WTC11 (cell line): Measurements from ENCODE around the gene RBM19. TPM values are rescaled to one million over a fixed set of nuclear protein-coding genes. Genes with fewer than 3 reads are reported as not detected.

Experiments used
- ATAC-seq: fragments of 200-7000 bp; cut with Tn5 transposase; 2 replicates; pipeline ENCODE4 v1.10.0; 2021; ENCODE audit warnings: mild to moderate bottlenecking, moderate library complexity
- CTCF ChIA-PET: fragments of 300-600 bp; sonication (Branson Sonifier 250); formaldehyde crosslinking; loops from one replicate; lab custom pipeline; 2021; ENCODE audit warnings: antibody characterized with exemption; lab: Charles Lee
- POLR2A ChIA-PET: fragments of 350-600 bp; sonication (Branson Sonifier 250); formaldehyde crosslinking; loops from one replicate; lab custom pipeline; 2021; ENCODE audit warnings: antibody characterized with exemption; lab: Charles Lee
- DNase-seq: peaks from one replicate; pipeline ENCODE4 v3.0.0; 2021; ENCODE audit warnings: low spot score
- H3K27ac Mint-ChIP-seq: 2 replicates; pipeline ENCODE4 v1.8.0; 2021; ENCODE audit warnings: mixed read lengths
- H3K27me3 Mint-ChIP-seq: 2 replicates; pipeline ENCODE4 v1.8.0; 2021; ENCODE audit warnings: low read depth, mild to moderate bottlenecking, moderate library complexity, mixed read lengths
- H3K36me3 Mint-ChIP-seq: 2 replicates; pipeline ENCODE4 v1.8.0; 2021; ENCODE audit warnings: mixed read lengths
- H3K4me1 Mint-ChIP-seq: 2 replicates; pipeline ENCODE4 v1.8.0; 2022; ENCODE audit warnings: mixed read lengths
- H3K4me3 Mint-ChIP-seq: 2 replicates; pipeline ENCODE4 v1.8.0; 2021; ENCODE audit warnings: mild to moderate bottlenecking, moderate library complexity, mixed read lengths
- H3K9me3 Mint-ChIP-seq: 2 replicates; pipeline ENCODE4 v1.8.0; 2021; ENCODE audit warnings: mixed read lengths
- ATF1 ChIP-seq: sonication (generic); formaldehyde crosslinking; IDR thresholded peaks from 2 replicates; pipeline ENCODE4 v1.8.1; 2023; ENCODE audit warnings: mild to moderate bottlenecking, moderate library complexity, missing genetic modification reagents
- CREM ChIP-seq: sonication (generic); formaldehyde crosslinking; IDR thresholded peaks from 2 replicates; pipeline ENCODE4 v1.8.1; 2022; ENCODE audit warnings: mild to moderate bottlenecking, missing genetic modification reagents, moderate library complexity
- JUN ChIP-seq: sonication (generic); formaldehyde crosslinking; IDR thresholded peaks from 2 replicates; pipeline ENCODE4 v1.8.0; 2023; ENCODE audit warnings: mild to moderate bottlenecking, missing genetic modification reagents
- MYBL2 ChIP-seq: sonication (generic); formaldehyde crosslinking; IDR thresholded peaks from 2 replicates; pipeline ENCODE4 v1.8.1; 2023; ENCODE audit warnings: mild to moderate bottlenecking, moderate library complexity, missing genetic modification reagents
- NFYB ChIP-seq: sonication (generic); formaldehyde crosslinking; conservative IDR thresholded peaks from 2 replicates; pipeline ENCODE4 v1.8.0; 2022; ENCODE audit warnings: low read depth, missing genetic modification reagents
- NR2C2 ChIP-seq: sonication (generic); formaldehyde crosslinking; IDR thresholded peaks from 2 replicates; pipeline ENCODE4 v1.8.0; 2022; ENCODE audit warnings: mild to moderate bottlenecking, missing genetic modification reagents
- PRRX2 ChIP-seq: fragments of 250-450 bp; sonication (Bioruptor Pico); IDR thresholded peaks from 2 replicates; pipeline ENCODE4 v1.8.0; 2021; ENCODE audit warnings: mild to moderate bottlenecking
- SMAD4 ChIP-seq: sonication (generic); formaldehyde crosslinking; IDR thresholded peaks from 2 replicates; pipeline ENCODE4 v1.8.0; 2022; ENCODE audit warnings: mild to moderate bottlenecking, missing genetic modification reagents
- ZNF396 ChIP-seq: fragments of 250-450 bp; sonication (Bioruptor Pico); IDR thresholded peaks from 2 replicates; pipeline ENCODE4 v1.8.0; 2021; ENCODE audit warnings: mild to moderate bottlenecking, moderate library complexity, borderline replicate concordance
- total RNA-seq: library from RNA; stranded (reverse); gene quantifications from 3 replicates; pipeline ENCODE4 v1.2.3, GENCODE V29; 2021
- TF ChIP-seq, protein P1 (sequence below): sonication (generic); formaldehyde crosslinking; IDR thresholded peaks from 2 replicates; pipeline ENCODE4 v1.8.1; 2022; ENCODE audit warnings: low read depth, mild to moderate bottlenecking, moderate library complexity, missing genetic modification reagents, borderline replicate concordance
- TF ChIP-seq, protein P2 (sequence below): fragments of 250-450 bp; sonication (Bioruptor Pico); IDR thresholded peaks from 2 replicates; pipeline ENCODE4 v1.9.0; 2021; ENCODE audit warnings: mild to moderate bottlenecking, borderline replicate concordance
- TF ChIP-seq, protein P3 (sequence below): sonication (generic); formaldehyde crosslinking; IDR thresholded peaks from 2 replicates; pipeline ENCODE4 v1.8.0; 2022; ENCODE audit warnings: mild to moderate bottlenecking, missing genetic modification reagents
- TF ChIP-seq, protein P4 (sequence below): sonication (generic); formaldehyde crosslinking; conservative IDR thresholded peaks from 2 replicates; pipeline ENCODE4 v1.8.1; 2023; ENCODE audit warnings: mild to moderate bottlenecking, low read depth, missing genetic modification reagents, moderate library complexity
- TF ChIP-seq, protein P5 (sequence below): fragments of 250-450 bp; sonication (Bioruptor Pico); IDR thresholded peaks from 2 replicates; pipeline ENCODE4 v1.9.0; 2021; ENCODE audit warnings: mild to moderate bottlenecking
- TF ChIP-seq, protein P6 (sequence below): sonication (generic); formaldehyde crosslinking; IDR thresholded peaks from 2 replicates; pipeline ENCODE4 v1.8.1; 2023; ENCODE audit warnings: mild to moderate bottlenecking, missing genetic modification reagents
- TF ChIP-seq, protein P7 (sequence below): sonication (generic); formaldehyde crosslinking; IDR thresholded peaks from 2 replicates; pipeline ENCODE4 v1.8.1; 2022; ENCODE audit warnings: missing genetic modification reagents, borderline replicate concordance
- TF ChIP-seq, protein P8 (sequence below): sonication (generic); formaldehyde crosslinking; IDR thresholded peaks from 2 replicates; pipeline ENCODE4 v1.8.0; 2022; ENCODE audit warnings: mild to moderate bottlenecking, missing genetic modification reagents

RBM19 gene
- total RNA-seq, 1 experiment from 2014 or later = 60.1 TPM

DNA sequence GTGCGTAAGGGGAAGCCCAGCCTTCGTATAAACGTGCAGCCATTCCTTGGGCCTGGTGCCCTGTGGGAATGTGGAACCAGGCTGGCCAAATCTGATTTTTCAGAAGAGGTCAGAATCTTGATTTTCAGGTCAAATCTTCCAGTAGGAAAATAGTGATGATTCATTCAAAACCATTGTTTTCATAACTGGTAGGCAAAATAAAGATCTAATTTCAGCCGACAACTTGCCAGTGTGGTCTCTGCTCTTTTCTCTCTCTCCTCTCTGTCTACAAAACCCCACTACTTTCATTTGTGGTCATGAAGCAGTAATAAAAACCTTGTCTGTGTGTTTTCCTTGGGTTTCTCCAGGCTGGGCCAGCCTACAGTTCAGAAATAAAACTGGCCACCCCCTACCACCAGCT lies 135.1 kb downstream of the RBM19 start:
- no peak for ATAC-seq
- no peak for DNase-seq
- no peaks in the 10 kb centered on the region for H3K9me3 Mint-ChIP-seq
- TF ChIP-seq, protein P1, sequence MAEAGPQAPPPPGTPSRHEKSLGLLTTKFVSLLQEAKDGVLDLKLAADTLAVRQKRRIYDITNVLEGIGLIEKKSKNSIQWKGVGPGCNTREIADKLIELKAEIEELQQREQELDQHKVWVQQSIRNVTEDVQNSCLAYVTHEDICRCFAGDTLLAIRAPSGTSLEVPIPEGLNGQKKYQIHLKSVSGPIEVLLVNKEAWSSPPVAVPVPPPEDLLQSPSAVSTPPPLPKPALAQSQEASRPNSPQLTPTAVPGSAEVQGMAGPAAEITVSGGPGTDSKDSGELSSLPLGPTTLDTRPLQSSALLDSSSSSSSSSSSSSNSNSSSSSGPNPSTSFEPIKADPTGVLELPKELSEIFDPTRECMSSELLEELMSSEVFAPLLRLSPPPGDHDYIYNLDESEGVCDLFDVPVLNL (CRISPR knock-in tag) = no peak
- TF ChIP-seq NR2C2 (no peak), PRRX2 (CRISPR knock-in tag) (no peak), NFYB (CRISPR knock-in tag) (no peak), MYBL2 (CRISPR knock-in tag) (no peak), JUN (CRISPR knock-in tag) (no peak), ATF1 (CRISPR knock-in tag) (no peak)
- TF ChIP-seq, protein P2, sequence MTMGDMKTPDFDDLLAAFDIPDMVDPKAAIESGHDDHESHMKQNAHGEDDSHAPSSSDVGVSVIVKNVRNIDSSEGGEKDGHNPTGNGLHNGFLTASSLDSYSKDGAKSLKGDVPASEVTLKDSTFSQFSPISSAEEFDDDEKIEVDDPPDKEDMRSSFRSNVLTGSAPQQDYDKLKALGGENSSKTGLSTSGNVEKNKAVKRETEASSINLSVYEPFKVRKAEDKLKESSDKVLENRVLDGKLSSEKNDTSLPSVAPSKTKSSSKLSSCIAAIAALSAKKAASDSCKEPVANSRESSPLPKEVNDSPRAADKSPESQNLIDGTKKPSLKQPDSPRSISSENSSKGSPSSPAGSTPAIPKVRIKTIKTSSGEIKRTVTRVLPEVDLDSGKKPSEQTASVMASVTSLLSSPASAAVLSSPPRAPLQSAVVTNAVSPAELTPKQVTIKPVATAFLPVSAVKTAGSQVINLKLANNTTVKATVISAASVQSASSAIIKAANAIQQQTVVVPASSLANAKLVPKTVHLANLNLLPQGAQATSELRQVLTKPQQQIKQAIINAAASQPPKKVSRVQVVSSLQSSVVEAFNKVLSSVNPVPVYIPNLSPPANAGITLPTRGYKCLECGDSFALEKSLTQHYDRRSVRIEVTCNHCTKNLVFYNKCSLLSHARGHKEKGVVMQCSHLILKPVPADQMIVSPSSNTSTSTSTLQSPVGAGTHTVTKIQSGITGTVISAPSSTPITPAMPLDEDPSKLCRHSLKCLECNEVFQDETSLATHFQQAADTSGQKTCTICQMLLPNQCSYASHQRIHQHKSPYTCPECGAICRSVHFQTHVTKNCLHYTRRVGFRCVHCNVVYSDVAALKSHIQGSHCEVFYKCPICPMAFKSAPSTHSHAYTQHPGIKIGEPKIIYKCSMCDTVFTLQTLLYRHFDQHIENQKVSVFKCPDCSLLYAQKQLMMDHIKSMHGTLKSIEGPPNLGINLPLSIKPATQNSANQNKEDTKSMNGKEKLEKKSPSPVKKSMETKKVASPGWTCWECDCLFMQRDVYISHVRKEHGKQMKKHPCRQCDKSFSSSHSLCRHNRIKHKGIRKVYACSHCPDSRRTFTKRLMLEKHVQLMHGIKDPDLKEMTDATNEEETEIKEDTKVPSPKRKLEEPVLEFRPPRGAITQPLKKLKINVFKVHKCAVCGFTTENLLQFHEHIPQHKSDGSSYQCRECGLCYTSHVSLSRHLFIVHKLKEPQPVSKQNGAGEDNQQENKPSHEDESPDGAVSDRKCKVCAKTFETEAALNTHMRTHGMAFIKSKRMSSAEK (CRISPR knock-in tag) = no peak
- TF ChIP-seq, protein P3, sequence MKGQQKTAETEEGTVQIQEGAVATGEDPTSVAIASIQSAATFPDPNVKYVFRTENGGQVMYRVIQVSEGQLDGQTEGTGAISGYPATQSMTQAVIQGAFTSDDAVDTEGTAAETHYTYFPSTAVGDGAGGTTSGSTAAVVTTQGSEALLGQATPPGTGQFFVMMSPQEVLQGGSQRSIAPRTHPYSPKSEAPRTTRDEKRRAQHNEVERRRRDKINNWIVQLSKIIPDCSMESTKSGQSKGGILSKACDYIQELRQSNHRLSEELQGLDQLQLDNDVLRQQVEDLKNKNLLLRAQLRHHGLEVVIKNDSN (CRISPR knock-in tag) = no peak
- TF ChIP-seq, protein P4, sequence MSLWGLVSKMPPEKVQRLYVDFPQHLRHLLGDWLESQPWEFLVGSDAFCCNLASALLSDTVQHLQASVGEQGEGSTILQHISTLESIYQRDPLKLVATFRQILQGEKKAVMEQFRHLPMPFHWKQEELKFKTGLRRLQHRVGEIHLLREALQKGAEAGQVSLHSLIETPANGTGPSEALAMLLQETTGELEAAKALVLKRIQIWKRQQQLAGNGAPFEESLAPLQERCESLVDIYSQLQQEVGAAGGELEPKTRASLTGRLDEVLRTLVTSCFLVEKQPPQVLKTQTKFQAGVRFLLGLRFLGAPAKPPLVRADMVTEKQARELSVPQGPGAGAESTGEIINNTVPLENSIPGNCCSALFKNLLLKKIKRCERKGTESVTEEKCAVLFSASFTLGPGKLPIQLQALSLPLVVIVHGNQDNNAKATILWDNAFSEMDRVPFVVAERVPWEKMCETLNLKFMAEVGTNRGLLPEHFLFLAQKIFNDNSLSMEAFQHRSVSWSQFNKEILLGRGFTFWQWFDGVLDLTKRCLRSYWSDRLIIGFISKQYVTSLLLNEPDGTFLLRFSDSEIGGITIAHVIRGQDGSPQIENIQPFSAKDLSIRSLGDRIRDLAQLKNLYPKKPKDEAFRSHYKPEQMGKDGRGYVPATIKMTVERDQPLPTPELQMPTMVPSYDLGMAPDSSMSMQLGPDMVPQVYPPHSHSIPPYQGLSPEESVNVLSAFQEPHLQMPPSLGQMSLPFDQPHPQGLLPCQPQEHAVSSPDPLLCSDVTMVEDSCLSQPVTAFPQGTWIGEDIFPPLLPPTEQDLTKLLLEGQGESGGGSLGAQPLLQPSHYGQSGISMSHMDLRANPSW (CRISPR knock-in tag) = no peak
- ChIA-PET POLR2A (no interaction called here), CTCF (interaction anchor here (0.5 to 1.0 kb wide), 2 partner anchors 12 to 166 kb away, joined by 3 read pairs; no protein-coding TSS in a partner anchor)
- H3K4me1 Mint-ChIP-seq = peaks cover 7% of the 10 kb centered on the region
- no peak overlapping the region for H3K4me3 Mint-ChIP-seq
- peak overlapping the region; percentile 95 for H3K27ac Mint-ChIP-seq
- H3K27me3 Mint-ChIP-seq = no peaks in the 10 kb centered on the region
- H3K36me3 Mint-ChIP-seq = no peaks in the 10 kb centered on the region

DNA sequence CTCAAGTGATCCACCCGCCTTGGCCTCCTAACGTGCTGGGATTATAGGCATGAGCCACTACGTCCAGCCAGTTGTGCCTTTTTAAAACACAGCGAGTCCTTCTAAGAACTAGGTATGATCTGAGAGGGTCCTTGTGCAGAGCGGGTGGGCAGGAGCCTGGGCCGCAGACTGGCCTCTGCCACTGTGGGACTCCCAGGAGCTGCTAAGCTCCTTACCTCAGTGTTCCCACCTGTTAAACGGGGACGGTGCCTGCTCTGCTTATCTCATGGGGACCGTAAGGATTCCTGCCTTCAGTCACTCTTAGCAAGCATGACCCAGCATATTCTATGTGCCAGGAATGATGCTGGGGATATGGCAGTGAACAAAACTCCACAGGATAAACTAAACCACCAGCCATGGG lies 136.9 kb downstream of the RBM19 start:
- Mint-ChIP-seq H3K4me1 (peaks cover 7% of the 10 kb centered on the region), H3K27ac (no peak overlapping the region), H3K9me3 (no peaks in the 10 kb centered on the region), H3K4me3 (no peak overlapping the region), H3K27me3 (no peaks in the 10 kb centered on the region), H3K36me3 (no peaks in the 10 kb centered on the region)
- ChIA-PET CTCF (interaction anchor here (1.1 to 2.2 kb wide), 2 partner anchors 10 to 404 kb away, joined by 3 to 11 read pairs; no protein-coding TSS in a partner anchor), POLR2A (no interaction called here)
- DNase-seq = no peak
- ATAC-seq = no peak
- no peak for TF ChIP-seq CREM (CRISPR knock-in tag)
- TF ChIP-seq, protein P5, sequence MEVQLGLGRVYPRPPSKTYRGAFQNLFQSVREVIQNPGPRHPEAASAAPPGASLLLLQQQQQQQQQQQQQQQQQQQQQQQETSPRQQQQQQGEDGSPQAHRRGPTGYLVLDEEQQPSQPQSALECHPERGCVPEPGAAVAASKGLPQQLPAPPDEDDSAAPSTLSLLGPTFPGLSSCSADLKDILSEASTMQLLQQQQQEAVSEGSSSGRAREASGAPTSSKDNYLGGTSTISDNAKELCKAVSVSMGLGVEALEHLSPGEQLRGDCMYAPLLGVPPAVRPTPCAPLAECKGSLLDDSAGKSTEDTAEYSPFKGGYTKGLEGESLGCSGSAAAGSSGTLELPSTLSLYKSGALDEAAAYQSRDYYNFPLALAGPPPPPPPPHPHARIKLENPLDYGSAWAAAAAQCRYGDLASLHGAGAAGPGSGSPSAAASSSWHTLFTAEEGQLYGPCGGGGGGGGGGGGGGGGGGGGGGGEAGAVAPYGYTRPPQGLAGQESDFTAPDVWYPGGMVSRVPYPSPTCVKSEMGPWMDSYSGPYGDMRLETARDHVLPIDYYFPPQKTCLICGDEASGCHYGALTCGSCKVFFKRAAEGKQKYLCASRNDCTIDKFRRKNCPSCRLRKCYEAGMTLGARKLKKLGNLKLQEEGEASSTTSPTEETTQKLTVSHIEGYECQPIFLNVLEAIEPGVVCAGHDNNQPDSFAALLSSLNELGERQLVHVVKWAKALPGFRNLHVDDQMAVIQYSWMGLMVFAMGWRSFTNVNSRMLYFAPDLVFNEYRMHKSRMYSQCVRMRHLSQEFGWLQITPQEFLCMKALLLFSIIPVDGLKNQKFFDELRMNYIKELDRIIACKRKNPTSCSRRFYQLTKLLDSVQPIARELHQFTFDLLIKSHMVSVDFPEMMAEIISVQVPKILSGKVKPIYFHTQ (CRISPR knock-in tag) = no peak
- TF ChIP-seq SMAD4 (CRISPR knock-in tag) = no peak
- TF ChIP-seq, protein P6, sequence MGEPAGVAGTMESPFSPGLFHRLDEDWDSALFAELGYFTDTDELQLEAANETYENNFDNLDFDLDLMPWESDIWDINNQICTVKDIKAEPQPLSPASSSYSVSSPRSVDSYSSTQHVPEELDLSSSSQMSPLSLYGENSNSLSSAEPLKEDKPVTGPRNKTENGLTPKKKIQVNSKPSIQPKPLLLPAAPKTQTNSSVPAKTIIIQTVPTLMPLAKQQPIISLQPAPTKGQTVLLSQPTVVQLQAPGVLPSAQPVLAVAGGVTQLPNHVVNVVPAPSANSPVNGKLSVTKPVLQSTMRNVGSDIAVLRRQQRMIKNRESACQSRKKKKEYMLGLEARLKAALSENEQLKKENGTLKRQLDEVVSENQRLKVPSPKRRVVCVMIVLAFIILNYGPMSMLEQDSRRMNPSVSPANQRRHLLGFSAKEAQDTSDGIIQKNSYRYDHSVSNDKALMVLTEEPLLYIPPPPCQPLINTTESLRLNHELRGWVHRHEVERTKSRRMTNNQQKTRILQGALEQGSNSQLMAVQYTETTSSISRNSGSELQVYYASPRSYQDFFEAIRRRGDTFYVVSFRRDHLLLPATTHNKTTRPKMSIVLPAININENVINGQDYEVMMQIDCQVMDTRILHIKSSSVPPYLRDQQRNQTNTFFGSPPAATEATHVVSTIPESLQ = no peak
- TF ChIP-seq, protein P7, sequence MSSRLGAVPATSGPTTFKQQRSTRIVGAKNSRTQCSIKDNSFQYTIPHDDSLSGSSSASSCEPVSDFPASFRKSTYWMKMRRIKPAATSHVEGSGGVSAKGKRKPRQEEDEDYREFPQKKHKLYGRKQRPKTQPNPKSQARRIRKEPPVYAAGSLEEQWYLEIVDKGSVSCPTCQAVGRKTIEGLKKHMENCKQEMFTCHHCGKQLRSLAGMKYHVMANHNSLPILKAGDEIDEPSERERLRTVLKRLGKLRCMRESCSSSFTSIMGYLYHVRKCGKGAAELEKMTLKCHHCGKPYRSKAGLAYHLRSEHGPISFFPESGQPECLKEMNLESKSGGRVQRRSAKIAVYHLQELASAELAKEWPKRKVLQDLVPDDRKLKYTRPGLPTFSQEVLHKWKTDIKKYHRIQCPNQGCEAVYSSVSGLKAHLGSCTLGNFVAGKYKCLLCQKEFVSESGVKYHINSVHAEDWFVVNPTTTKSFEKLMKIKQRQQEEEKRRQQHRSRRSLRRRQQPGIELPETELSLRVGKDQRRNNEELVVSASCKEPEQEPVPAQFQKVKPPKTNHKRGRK = no peak
- no peak for TF ChIP-seq ZNF396 (CRISPR knock-in tag)
- TF ChIP-seq, protein P8, sequence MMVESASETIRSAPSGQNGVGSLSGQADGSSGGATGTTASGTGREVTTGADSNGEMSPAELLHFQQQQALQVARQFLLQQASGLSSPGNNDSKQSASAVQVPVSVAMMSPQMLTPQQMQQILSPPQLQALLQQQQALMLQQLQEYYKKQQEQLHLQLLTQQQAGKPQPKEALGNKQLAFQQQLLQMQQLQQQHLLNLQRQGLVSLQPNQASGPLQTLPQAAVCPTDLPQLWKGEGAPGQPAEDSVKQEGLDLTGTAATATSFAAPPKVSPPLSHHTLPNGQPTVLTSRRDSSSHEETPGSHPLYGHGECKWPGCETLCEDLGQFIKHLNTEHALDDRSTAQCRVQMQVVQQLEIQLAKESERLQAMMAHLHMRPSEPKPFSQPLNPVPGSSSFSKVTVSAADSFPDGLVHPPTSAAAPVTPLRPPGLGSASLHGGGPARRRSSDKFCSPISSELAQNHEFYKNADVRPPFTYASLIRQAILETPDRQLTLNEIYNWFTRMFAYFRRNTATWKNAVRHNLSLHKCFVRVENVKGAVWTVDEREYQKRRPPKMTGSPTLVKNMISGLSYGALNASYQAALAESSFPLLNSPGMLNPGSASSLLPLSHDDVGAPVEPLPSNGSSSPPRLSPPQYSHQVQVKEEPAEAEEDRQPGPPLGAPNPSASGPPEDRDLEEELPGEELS = no peak
